GM19463 (cell line): ENCODE measurements around the gene CLEC7A.

Experiments
- ATAC-seq: cut with Tn5 transposase; IDR thresholded peaks from one replicate; pipeline ENCODE4 v1.9.1; 2021; ENCODE audit warnings: mild to moderate bottlenecking, moderate library complexity; ENCODE audit not compliant: unreplicated experiment

Gene CLEC7A

GRCh38 chr12:10142976-10143589 lies 13.1 kb upstream of the CLEC7A start:
- no peak for ATAC-seq

DNA sequence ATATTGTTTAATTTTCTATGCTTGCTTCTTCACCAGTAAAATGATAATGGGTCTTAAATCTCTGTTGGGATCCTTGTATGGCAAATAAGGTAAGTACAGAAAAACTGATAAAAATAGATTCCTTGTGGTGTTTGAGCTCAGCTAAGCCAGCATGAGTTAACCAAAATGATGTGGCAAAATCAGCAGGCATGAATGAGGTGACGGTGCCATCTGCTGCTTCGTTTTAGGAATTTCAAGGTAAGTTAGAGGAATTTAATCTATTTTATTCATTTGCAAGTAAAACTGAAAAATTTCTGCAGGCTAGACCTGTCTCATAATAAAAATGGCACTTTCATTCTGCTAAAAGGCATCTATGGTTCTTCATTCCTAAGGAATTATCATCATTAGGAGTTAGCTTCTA lies 10.0 kb upstream of the CLEC7A start:
- ATAC-seq = no peak

- no peak for ATAC-seq
Measured at GRCh38 chr12:10136637-10137205, 6.7 kb upstream of the CLEC7A start.

GRCh38 chr12:10135126-10135525 lies 5.1 kb upstream of the CLEC7A start:
- ATAC-seq = no peak

GRCh38 chr12:10132850-10133370 lies 2.9 kb upstream of the CLEC7A start:
- no peak for ATAC-seq

DNA sequence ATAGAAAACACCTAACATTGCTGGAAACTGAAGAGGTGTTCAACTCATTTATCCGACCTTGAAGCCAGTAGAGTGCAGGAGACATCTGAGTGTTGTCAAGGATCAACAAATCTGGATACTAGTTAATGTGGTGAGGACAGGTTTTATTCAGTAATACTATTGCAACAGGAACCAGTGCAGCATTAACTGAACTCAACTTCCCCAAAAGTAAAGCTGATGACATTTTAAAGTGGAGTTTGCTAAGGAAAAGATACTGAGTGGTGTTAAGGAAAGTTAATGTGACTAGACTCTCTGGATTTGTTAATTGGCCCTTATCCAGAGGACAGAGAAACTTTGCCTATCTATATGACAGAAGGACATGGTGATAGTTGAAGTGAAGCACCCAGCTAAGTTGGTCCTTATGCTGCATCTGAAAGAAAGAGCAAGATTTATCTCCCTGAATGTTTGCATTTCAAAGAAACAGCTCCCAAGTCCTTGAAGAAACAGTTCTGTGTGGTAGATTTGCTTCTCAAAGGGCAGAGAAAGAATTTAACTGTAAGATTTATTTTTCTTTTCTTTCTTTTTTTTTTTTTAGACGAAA lies 1.2 kb upstream of the CLEC7A start:
- no peak for ATAC-seq

- no peak for ATAC-seq
Measured at GRCh38 chr12:10128687-10129086, 1.3 kb downstream of the CLEC7A start.

GRCh38 chr12:10126413-10126812 lies 3.6 kb downstream of the CLEC7A start:
- no peak for ATAC-seq

- no peak for ATAC-seq
Measured at GRCh38 chr12:10122689-10123088, 7.3 kb downstream of the CLEC7A start.

GRCh38 chr12:10121278-10121677 lies 8.7 kb downstream of the CLEC7A start:
- ATAC-seq = no peak

DNA sequence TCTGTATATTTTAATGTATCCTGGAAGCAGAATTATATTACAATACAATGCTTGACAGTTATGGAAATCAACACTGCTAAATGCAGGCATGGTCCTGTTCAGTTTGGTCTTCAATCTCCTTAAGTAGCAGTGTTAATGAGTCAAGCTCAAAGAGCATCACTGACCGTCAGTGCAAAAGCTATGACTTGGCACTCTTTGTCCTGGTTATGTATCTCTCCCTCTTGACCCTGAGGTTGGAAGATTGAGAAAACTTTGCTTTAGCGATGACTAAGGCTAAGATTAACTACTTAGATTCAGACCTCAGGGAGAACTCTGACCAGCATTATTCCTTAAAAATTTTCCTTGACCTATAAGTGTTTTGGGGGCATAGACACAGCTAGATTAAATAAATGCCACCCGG lies 10.9 kb downstream of the CLEC7A start:
- ATAC-seq = no peak

DNA sequence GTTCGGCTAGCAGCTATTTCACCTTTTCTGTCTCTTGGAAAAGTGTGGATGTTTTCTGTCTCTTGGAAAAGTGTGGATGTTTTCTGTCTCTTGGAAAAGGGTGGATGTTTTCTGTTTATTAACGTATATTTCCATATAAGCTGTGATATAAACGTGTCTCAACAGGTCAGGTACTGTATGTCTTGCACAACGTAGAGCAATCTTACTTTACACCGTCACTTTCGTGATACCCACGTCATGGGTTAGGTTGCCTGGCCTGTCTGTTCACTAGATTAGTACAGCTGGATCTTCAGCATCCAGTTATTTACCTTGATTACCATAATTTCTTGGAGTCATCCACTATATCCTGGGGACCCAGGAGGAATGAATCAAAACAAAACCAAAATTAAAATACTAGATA lies 14.1 kb downstream of the CLEC7A start:
- no peak for ATAC-seq

DNA sequence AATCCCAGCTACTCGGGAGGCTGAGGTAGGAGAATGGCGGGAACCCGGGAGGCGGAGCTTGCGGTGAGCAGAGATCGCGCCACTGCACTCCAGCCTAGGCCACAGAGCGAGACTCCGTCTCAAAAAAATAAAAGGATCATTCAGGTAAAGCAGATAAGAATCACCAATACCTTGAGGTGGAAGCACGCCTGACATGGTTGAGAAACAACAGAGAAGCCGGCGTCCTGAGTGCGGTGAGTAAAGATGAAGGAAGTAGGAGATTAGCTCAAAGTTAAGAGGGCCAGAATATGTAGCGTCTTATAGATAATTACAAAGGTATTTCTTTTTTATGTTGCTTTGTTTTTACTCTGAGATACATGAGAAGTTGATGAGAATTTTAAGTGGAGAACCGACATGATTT lies 14.7 kb downstream of the CLEC7A start:
- ATAC-seq = no peak

DNA sequence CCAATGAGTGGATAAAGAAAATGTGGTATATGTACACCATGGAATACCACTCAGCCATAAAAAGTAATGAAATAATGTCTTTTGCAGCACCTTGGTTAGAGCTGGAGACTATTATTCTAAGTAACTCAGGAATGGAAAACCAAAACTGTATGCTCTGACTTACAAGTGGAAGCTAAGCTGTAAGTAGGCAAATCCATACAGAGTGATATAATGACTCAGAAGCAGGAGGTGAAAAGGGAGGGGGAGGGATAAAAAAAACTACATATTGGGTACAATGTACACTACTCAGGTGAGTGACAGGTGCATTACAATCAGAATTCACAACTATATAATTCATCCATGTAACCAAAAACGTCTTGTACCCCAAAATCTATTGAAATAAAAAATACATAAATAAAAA lies 16.1 kb downstream of the CLEC7A start:
- ATAC-seq = no peak

GRCh38 chr12:10113075-10113474 lies 16.9 kb downstream of the CLEC7A start:
- ATAC-seq = no peak

- ATAC-seq = no peak
Measured at GRCh38 chr12:10111451-10111850, 18.5 kb downstream of the CLEC7A start.

- ATAC-seq = no peak
Measured at GRCh38 chr12:10110256-10110844, 19.6 kb downstream of the CLEC7A start.

GRCh38 chr12:10102322-10102721 lies 27.7 kb downstream of the CLEC7A start:
- ATAC-seq = no peak

- ATAC-seq = no peak
Measured at GRCh38 chr12:10101648-10102220, 28.3 kb downstream of the CLEC7A start.

DNA sequence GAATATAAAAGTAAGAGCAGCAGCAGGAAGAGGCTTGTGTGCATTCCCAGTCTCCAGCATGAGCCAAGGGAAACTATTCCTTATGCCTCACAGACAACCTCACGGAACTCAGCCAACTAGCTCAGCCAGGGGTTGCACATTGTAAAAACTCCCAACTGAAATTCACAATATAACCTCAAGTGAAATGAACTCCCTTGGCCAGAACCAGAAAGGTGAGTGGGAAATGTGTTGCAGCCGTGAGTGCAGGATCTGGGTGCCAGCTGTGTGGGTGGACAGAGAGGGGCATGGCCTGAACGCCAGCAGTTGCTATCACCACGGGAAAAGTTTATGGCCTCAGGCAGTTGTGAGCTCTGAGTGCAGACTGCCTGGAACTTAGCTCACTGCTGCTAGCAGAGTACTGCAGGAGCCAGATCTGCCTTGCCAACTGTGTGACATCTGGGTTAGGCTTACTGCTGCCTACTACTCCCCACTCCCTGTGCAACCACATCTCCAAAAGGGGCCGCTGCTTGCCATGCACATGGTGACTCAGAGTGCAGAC lies 28.9 kb downstream of the CLEC7A start:
- ATAC-seq = no peak

GRCh38 chr12:10098791-10099190 lies 31.2 kb downstream of the CLEC7A start, which contains the start of gene CLEC1A:
TSS of gene CLEC1A (minus strand) at chr12:10098985. CDS start at chr12:10098922, 63 bp downstream.
- ATAC-seq = no peak
